GM18499 (cell line): ENCODE measurements around the gene CLHC1.

Source experiments
- ATAC-seq: cut with Tn5 transposase; IDR thresholded peaks from one replicate; pipeline ENCODE4 v1.9.1; 2021; ENCODE audit warnings: moderate number of reproducible peaks; ENCODE audit not compliant: insufficient read depth, unreplicated experiment

CLHC1 gene

DNA sequence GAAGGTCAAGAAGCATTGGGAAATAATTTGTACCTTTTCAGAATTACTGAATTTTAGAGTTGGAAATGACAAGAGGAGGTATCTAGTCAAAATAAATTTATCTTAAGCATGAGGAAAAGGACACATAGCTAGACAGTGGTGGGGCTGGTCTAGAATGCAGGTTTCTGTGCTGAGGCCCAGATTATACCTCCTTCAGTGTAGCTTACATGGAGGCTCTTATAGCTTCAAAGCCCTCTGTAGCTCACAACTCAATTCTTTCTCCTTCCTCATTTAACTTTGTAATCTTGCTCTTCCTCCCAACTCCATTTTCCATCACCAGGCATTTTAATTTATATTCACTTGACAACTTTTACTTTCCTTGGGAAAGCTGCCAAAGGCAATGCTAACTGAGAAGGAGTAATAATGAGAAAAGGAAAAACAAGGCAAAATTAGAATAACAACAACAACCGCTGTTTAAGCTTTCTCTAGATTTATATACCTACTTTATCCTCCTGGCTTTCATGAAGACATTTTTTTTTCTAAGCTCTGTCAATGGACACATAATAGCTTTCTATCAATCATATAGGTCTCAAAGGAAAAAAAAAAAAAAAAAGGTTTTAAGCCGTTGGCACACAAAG lies 58.5 kb downstream of the CLHC1 start:
- ATAC-seq: no peak

DNA sequence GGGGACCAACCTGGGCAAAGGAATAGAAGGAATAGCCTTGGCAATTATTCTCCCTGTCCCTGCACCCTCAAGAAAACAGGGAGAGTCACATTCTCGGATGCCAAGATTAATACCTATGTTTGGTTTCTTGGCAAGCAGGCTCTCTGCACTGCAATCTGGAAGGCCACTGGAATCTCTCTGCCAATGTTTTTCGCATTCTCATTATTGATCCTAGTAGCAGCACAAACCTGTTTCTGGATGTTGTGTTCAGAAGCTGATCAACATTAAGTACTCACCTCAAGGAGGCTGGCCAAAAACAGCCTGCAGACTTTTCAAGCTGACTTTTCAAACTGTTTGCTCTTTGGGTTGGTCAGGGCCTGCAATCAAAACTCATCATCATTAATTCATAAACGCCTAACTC lies 62.2 kb downstream of the CLHC1 start:
- ATAC-seq: no peak

DNA sequence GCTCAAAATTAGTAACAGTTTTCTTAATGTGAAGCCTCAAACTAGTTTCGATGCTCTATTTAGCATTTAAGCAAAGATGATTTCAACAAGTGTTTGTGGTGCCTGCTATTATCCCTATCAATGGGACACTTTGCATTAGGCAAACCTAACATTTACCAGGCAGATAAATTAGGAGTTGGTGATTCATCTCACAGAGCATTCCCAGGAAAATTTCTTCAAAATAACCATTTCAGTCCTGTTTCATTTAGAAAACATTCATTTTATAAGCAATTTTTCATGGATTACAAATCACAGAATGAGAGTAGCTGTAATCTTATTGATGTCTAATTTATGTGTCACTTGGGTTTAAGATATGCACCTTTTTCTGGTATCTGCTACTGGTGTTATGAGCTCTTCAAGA lies 62.7 kb downstream of the CLHC1 start:
- ATAC-seq: no peak

DNA sequence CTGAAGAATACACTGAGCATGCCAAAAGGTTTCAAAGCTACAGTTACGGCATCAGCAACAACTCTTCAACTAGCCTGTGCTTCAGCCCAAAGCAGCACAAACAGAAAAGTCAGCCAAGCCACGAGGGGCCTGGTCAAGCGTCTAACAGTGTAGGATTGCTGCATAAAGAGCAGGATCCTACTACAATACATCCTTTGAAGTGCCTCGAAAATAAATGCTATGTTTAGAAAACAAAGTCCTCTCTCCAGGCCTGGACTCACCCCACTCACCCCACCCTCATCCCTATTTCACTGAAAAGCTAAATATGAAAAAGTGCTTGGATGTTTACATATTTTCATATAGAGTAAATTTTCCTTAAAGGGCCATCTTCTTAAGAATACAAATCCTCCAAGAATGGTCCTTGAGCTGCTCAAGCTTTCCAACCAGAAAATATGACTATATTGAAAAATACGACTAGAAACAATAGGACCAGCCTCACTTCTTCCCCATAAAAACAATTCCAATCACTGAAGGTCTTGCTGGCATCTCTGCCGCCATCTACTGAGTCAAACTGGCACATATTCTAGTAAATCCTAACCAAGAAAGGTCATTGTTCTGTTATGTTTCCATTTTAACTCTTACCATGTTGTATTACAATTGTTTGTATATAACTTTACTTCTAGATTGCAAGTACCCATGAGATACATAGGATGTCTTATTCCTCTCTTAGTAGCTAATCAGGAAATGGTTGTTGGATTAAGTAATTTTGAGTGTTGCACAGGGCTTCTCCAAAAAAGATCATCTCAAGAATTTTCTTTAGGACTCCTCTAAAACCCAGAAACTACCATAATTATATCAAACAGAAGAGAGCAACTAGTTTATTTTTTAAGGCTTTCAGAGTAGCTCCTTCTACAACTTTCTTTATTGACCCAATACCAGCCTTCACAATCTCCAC lies 63.6 kb downstream of the CLHC1 start:
- ATAC-seq: no peak

DNA sequence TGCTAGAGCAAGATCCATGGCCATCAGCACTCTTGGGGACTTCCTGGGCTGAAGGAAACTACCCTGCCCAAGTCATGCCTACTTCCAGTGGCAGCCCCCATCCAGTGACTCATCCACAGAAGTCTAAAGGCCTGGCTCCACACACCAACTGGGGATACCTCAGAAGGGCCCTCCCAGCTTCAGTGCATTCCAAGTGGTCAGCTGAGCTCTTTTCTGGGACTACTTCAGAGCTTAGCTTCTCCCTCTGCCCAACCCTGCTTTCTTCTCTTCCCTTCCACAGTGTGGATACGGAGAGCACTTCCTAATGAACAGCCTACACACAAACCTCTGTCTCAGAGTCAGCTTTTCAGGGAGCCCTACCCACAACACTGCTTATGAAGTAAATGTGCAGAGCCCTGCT lies 66.5 kb downstream of the CLHC1 start:
- ATAC-seq: no peak

DNA sequence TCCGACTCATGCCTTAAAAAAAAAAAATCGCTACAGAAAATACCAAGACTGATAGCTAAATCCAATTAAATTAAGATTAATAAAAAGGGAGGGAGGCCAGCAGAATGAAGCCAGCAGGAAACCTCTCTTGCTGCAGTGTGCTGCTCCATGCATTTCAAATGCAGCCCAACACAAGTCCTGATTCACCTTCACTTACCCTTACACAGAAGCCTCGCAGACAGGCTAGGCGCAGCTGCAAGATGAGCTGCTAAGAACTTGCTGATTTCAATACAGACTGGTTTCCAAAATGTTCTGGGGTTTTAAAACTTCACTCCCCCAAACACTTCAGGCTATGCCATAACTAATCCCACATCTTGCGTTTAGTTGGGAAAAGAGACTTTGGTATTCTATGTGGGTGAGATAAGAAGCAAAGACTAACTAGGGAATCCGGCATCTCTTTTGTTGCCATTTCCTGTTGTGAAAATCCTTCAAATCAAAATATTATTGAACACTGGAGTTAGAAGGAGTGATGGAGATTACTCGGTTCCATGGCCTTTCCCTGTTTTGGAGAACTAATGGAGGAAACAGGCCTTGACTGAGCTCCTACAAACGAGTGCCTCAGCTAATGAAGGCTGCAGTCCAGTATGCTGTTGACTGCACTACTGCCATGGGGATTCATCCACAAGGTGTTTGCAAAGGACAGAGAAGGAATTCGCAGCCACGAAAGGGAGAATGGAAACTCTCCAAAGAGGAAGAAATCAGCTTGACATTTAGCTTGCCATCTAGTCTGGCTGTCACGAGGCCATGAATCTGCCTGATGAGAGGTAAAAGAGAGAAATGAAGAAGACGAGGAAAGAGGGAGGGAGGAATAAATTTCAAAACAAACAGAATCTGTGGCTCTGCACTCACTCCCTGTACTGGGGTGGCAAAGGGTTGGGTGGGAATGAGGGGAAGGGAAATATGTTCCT lies 67.3 kb downstream of the CLHC1 start:
- ATAC-seq: no peak

DNA sequence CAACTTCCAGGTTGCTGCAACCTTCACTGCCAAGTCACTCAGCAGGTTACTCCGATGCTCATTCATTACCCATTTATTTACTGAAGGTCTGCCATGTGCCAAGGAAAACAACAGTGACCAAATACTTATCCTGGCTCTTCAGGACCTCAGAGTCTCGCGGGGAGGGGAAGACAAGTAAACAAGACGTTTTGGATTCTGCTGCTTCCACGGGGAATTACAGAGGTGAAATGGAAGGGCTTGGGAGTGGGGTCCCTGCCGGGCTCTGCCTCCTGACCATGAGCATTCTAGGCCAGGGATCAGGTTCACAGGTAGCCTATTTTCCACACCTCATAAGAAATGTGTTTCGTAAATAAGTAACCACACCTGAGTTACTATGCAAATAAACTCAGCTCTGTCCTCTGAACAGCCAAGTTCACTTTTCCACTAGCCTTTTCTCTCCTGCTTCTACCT lies 68.1 kb downstream of the CLHC1 start:
- no peak for ATAC-seq

DNA sequence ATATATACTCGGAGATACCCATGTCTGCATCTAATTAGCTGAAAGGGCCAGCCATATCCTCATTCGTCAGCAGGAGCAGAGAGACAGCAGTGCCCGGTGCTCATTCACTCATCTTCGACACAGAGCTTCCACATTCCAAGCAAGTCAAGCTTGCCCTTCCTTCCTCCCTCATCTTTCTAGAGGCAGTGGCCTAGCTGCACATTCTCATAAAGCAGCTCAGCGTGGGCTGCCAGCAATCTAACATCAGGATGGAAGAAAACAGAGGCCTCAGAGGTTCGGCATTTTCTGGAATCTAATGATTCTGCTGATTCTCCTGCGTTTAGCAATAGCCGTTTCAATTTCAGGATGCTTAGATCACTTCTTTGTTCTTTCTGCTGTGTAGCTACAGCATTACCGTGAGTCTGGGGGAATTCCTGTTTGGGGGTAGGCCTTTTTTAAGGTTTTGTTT lies 68.8 kb downstream of the CLHC1 start:
- ATAC-seq: no peak

DNA sequence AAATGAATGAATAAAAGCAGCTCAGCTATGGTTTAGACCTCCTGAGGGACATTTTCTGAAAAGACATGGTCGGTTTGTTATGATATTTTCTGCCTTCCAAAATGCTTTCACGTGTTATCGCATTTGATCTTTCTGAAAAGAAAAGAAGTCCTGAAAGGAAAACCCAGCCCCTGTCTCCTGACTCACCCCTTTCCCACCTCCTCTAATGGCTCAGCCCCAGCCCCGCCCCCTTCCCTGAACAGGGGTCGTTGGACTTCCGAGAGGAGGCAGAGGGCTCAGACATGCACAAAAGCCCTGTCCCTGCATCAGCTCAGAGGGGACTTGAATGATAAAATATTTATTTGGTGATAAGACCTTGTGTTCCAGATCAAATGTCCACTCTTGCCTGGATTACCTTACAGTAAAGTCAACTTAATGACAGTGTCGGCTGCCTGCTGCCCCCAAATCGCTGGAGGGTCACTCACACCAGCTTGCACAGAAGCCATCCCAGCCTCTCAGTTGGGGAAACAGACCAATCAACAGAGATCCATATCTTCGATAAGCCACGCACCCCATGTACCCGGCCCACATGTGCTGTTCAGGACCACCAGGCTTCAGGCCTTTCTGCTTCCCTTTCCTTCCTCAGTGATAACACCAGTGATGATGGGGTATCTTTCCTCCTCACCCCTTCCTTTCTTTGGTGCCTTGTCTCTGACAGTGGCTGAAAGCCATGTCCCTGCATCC lies 69.6 kb downstream of the CLHC1 start:
- ATAC-seq: no peak

DNA sequence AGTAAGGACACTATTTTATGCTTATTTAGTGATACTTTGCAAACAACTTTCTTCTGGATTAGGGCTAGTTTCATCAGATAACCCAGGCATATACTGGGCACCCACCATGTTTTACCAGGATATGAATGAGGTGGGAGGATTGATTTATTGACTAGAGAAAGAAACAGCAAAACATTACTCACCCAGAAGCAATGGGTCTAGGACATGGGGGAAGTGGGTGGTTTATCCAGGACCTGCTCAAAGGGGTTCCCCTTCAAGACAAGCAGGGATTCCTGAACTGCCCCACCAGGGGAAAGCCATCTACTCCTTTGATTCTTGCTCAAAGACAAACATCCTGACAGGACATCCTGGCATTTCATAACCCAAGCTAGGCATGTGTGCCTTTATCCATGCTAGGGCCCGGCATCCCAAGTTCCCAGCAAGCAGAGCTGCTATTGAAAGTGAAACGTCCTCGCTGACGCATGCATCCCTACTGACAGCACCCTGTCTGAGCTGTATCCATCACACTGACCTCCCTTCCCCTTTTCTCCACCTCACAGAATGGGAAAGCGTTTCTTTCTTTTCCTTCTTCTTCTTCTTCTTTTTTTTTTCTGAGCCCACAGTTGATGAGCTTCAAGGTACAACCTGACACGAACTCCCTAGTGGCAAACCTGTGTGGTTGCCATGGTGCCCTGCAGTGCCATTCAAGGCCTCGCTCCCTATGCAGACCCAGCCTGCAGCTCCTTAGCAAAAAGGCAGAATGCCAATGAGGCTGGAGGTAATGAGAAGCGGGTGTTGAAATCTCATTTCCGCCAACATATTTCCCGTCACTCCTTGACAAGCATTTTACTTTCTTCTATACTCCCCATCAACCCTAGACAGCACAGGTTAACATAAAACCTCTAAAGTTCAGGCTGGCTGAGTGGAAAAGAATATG lies 70.5 kb downstream of the CLHC1 start:
- no peak for ATAC-seq

DNA sequence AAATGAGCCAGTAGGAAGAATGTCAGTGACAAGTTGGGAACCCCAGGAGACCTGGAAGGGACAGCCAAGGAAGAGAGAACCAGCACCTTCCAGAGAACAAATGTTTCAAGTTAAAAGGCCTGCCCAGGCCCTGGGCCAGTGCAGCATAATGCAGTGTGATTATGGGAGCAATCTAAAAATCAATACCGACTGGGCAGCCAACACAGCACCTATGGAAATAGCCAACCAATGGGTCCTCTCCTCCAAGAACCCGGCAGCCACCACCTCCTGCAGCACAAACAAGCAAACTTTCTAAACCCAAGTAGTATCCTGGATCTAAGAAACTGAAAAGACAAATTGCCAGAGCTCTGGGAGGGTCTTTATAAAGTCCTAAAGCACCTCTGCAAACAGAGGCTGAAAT lies 71.7 kb downstream of the CLHC1 start:
- ATAC-seq: no peak

DNA sequence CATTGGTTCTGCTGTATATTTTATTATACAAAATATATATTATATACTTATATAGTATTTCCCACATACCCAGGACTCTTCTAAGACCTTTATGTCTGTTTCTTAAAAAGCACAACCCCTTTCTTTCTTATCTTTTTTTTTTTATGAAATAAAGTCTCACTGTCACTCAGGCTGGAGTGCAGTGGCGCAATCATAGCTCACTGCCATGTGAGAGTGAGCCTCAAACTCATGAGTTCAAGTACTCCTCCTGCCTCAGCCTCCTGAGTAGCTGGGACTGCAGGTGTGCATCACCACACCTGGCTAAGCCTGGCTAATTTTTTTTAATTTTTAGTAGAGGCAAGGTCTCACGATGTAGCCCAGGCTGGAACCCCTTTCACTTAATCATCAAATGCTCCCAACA lies 72.3 kb downstream of the CLHC1 start:
- ATAC-seq: no peak

DNA sequence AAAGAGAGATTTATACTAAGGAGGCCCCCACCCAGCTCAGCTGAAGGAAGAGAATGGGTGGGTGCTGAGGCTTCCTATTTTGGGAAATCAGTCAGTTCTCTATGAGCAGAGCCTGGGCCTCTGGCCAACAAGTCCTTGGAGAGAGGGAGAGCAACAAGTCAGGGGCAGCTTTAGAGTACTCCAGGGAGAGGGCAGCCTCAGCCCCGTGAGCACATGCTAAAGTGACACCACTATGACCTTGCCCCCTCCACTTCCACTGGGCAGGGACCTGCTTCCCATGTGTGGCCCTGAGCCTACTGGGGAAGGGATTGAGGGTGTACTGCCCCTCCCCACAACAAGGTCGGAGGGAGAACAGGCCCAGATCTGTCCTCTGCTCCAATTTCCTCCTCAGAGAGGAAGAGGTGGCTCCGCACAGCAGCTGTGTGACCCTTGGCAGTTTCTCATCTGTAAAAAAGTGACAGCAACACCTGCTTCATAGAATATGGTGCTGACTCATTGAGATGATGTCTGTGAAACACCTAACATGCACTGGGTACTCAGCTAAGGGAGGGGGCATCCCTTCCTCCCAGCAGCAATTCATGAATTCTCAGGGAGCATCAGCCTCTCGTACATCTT lies 72.9 kb downstream of the CLHC1 start:
- ATAC-seq: no peak

DNA sequence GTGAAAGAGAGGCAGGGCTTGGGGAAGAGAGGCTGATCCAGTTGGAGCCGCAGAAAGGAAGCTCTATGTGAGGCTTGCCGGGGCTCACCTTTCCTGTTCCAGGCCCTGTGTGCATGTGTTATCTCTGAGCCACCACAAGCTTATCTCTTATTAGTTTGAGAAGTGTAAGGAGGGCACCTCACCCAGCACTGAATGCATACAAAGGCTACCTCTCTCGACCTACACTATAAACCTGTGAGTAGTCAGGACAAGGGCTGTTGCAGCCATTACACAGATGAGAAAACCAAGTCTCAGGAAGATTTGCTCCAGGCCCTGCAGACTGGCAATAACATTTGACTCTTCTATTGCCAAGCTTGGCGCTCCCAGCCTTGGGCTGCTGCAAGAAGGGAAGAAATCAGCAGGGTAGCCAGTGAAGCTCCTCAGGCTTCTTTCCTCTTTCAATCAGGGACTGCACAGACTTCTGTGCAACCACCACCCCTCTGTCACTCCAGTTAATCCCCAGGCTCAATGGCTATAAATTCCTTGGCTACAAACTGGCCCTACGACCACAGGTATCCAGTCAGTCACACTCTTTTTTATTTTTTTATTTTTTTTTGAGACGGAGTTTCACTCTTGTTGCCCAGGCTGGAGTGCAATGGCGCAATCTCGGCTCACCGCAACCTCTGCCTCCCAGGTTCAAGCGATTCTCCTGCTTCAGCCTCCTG lies 73.8 kb downstream of the CLHC1 start:
- ATAC-seq: no peak

DNA sequence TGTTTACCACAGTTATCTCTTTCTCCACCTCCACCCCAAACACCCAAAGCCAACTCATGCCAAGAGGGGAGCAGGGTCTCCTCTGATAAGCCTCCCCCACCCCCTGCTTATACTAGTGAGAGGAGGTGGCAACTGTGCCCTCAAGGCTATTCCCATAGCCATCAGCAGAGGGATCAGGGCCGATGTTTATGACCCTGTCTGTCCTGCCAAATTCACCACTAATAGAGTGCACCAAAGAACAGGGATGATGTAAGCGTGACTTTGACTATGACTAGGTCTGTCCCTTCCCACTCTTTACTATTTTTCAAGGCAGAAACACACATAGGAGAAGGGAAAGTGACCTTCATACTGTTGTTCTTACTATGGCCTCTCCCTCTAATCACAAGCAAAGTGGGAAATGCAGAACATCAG lies 74.6 kb downstream of the CLHC1 start:
- no peak for ATAC-seq

DNA sequence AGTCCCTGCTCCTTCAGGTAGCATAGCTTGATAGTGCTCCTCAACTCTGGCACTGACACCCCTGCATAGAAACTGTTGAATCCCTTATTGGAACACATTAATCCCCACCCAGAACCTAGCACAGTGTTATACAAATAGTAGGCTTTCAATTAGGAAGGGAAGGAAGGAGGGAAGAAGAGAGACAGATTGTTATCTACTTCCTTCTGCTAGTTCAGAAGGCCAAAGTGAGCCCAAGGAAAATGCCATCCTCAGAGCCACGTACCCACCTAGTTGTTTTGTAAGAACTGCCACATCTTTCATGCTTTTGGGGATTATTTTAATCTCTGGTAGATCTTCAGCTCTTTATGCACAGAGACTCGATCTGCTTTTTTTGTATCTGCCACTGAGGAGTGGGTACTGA lies 75.1 kb downstream of the CLHC1 start:
- ATAC-seq: no peak

DNA sequence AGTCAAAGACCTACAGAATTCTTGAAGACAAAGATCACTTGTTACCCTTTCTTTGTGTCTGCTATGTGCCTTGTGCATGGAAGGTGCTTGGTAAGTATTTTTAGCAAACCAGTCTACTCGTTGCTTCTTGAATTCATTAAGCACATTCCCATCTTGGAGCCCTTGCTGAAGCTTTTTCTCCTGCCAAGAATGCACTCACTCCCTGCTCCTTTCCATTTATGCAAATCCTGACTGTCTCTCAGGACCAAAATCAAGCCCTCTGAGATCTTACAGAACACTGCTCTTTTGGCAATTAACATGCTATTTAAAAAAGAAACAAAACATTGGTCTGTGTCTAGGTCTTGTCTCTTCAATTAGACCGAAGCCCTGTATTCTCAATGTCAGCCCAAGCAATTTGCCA lies 75.8 kb downstream of the CLHC1 start:
- ATAC-seq: no peak

DNA sequence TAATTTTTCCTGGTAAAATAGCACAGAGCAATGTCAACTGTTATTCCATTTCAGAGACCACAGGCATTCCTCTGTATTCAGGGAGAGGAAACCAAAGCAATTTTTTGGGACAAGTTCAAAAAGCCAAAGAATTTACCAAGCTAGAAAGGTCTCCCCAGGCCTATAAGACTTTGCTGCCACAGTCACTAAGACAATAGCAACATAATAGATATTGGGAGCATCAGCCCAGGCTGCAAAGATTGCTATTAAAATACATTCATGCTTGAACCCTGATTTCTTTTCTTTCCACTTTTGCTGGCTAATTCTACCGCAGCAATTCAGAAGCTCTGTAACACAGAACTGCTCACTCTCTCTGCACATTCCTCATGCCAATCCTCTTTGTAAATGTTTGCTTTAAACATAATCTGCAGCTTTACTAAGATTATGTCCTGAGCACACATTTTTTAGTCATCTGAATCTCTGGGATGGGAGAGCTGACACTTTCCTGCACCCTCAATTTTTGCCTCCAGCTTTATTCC lies 76.3 kb downstream of the CLHC1 start:
- no peak for ATAC-seq
